ENCODE results near the gene RTN3.

RTN3 gene

GRCh38 chr11:63765688-63766241, 84.5 kb downstream of the RTN3 start:
- peaks cover 29% of the 10 kb centered on the region for H4K20me1 ChIP-seq (ENCODE audit: insufficient read depth, low read length)
- peaks cover 32% of the 10 kb centered on the region for H3K36me3 ChIP-seq (ENCODE audit: insufficient read depth, low read length)
- H3K9ac ChIP-seq (ENCODE audit: low read depth, low read length), result no peak overlapping the region; the same call in 1 of the 2 replicates
- H3K27me3 ChIP-seq (ENCODE audit: insufficient read depth, low read length, poor library complexity), result peaks cover 18% of the 10 kb centered on the region
- H3K4me2 ChIP-seq (ENCODE audit: insufficient read depth, low read length), result no peak overlapping the region
- ATAC-seq (ENCODE audit: insufficient read depth, low read depth), result no peak
- H3K4me3 ChIP-seq (ENCODE audit: low read depth in 1 of 2, low read length in 2 of 2), result no peak overlapping the region
- peaks cover 18% of the 10 kb centered on the region for H3K79me2 ChIP-seq (ENCODE audit: insufficient read depth, low read length)
- no peak overlapping the region for H3K27ac ChIP-seq (ENCODE audit: low read length)
- no peak for DNase-seq
- H3K4me1 ChIP-seq (ENCODE audit: insufficient read depth, low read length), result peaks cover 40% of the 10 kb centered on the region
- no peak for TF ChIP-seq CTCF (IDR thresholded peaks at IDR 0.05; ENCODE audit: borderline replicate concordance, extremely low read depth, low read length, poor library complexity, severe bottlenecking)
- no peak for TF ChIP-seq EZH2 (IDR thresholded peaks at IDR 0.05; ENCODE audit: borderline replicate concordance, low read depth, low read length, severe bottlenecking)
- H2AFZ ChIP-seq (ENCODE audit: low read depth, low read length), result no peak overlapping the region
- no peaks in the 10 kb centered on the region for H3K9me3 ChIP-seq (ENCODE audit: insufficient read depth, low read length, severe bottlenecking)

- Histone ChIP-seq H3K4me2 (ENCODE audit: insufficient read depth, low read length) (peak overlapping the region; percentile 82), H3K27ac (ENCODE audit: low read length) (no peak overlapping the region), H3K9me3 (ENCODE audit: insufficient read depth, low read length, severe bottlenecking) (no peaks in the 10 kb centered on the region)
Measured at GRCh38 chr11:63766531-63767235, 85.4 kb downstream of the RTN3 start.

GRCh38 chr11:63767267-63767564, 85.9 kb downstream of the RTN3 start:
- H3K4me3 ChIP-seq (ENCODE audit: low read depth in 1 of 2, low read length in 2 of 2), result peak overlapping the region; percentile 38 to 67; a peak in 3 of 4 replicates
- H3K36me3 ChIP-seq (ENCODE audit: insufficient read depth, low read length), result peaks cover 27% of the 10 kb centered on the region
- peaks cover 29% of the 10 kb centered on the region for H3K27me3 ChIP-seq (ENCODE audit: insufficient read depth, low read length, poor library complexity)
- H3K4me1 ChIP-seq (ENCODE audit: insufficient read depth, low read length), result peaks cover 40% of the 10 kb centered on the region
- H3K9me3 ChIP-seq (ENCODE audit: insufficient read depth, low read length, severe bottlenecking), result no peaks in the 10 kb centered on the region
- peak overlapping the region; percentile 82 for H3K4me2 ChIP-seq (ENCODE audit: insufficient read depth, low read length)
- peaks cover 18% of the 10 kb centered on the region for H3K79me2 ChIP-seq (ENCODE audit: insufficient read depth, low read length)
- peaks cover 27% of the 10 kb centered on the region for H4K20me1 ChIP-seq (ENCODE audit: insufficient read depth, low read length)
- TF ChIP-seq EZH2 (IDR thresholded peaks at IDR 0.05; ENCODE audit: borderline replicate concordance, low read depth, low read length, severe bottlenecking), result no peak
- TF ChIP-seq CTCF (IDR thresholded peaks at IDR 0.05; ENCODE audit: borderline replicate concordance, extremely low read depth, low read length, poor library complexity, severe bottlenecking), result no peak
- H3K9ac ChIP-seq (ENCODE audit: low read depth, low read length), result peak overlapping the region; percentile 71
- ATAC-seq (ENCODE audit: insufficient read depth, low read depth) (no peak), DNase-seq (no peak)
- H2AFZ ChIP-seq (ENCODE audit: low read depth, low read length), result 0 out of 2 replicates have a peak overlapping the region, but pooled peaks have one; percentile 91
- H3K27ac ChIP-seq (ENCODE audit: low read length), result peak overlapping the region; percentile 57; the same call in 1 of the 2 replicates

More at GRCh38 chr11:63766531-63767235, 85.4 kb downstream of the RTN3 start:
- H2AFZ ChIP-seq (ENCODE audit: low read depth, low read length), result no peak overlapping the region
- no peak for ATAC-seq (ENCODE audit: insufficient read depth, low read depth)
- peaks cover 24% of the 10 kb centered on the region for H3K27me3 ChIP-seq (ENCODE audit: insufficient read depth, low read length, poor library complexity)
- H3K9ac ChIP-seq (ENCODE audit: low read depth, low read length), result peak overlapping the region; percentile 71
- H4K20me1 ChIP-seq (ENCODE audit: insufficient read depth, low read length), result peaks cover 27% of the 10 kb centered on the region
- peaks cover 27% of the 10 kb centered on the region for H3K36me3 ChIP-seq (ENCODE audit: insufficient read depth, low read length)
- peak overlapping the region in 1 of 2 experiments; percentile 67; a peak in 2 of 4 replicates for H3K4me3 ChIP-seq (ENCODE audit: low read depth in 1 of 2, low read length in 2 of 2)
- H3K79me2 ChIP-seq (ENCODE audit: insufficient read depth, low read length), result peaks cover 18% of the 10 kb centered on the region
- DNase-seq, result no peak
- TF ChIP-seq EZH2 (IDR thresholded peaks at IDR 0.05; ENCODE audit: borderline replicate concordance, low read depth, low read length, severe bottlenecking) (no peak), CTCF (IDR thresholded peaks at IDR 0.05; ENCODE audit: borderline replicate concordance, extremely low read depth, low read length, poor library complexity, severe bottlenecking) (no peak)
- H3K4me1 ChIP-seq (ENCODE audit: insufficient read depth, low read length), result peaks cover 40% of the 10 kb centered on the region
